Left lung (tissue), 10 donors: ENCODE results near the gene FCN3. TPM values are rescaled to one million over a fixed set of nuclear protein-coding genes. Genes with fewer than 3 reads are reported as not detected.

Source experiments
- ATAC-seq: fragments of 200-7000 bp; cut with Tn5 transposase; one replicate; pipeline ENCODE4 v1.9.1; 2020; ENCODE audit warnings: moderate library complexity
- DNase-seq, 4 donors: peaks; one replicate each; pipeline ENCODE4 v3.0.0-alpha.2; 2013 to 2020
- H3K27ac ChIP-seq, 2 donors: fragments of 200-600 bp; sonication (generic) in 1 of 2; one replicate each; pipeline versions ENCODE4 v1.5.0 to v1.8.0; 2020 to 2021
- H3K27me3 ChIP-seq, 2 donors: fragments of 200-600 bp; sonication (generic) in 1 of 2; one replicate each; pipeline versions ENCODE4 v1.5.0 to v1.8.0; 2020 to 2021
- H3K36me3 ChIP-seq, 2 donors: fragments of 200-600 bp; sonication (generic) in 1 of 2; one replicate each; pipeline versions ENCODE4 v1.5.0 to v1.8.0; 2020 to 2021
- H3K4me1 ChIP-seq, 2 donors: fragments of 200-600 bp; one replicate each; pipeline ENCODE4 v1.8.0; 2021
- H3K4me3 ChIP-seq, 2 donors: fragments of 200-600 bp; sonication (generic) in 1 of 2; one replicate each; pipeline versions ENCODE4 v1.5.0 to v1.8.0; 2020 to 2021; ENCODE audit warnings: mild to moderate bottlenecking in 1 of 2
- H3K9me3 ChIP-seq, 2 donors: fragments of 200-600 bp; sonication (generic) in 1 of 2; one replicate each; pipeline versions ENCODE4 v1.5.0 to v1.8.0; 2020 to 2021
- CTCF ChIP-seq, 2 donors: fragments of 200-600 bp; sonication (generic) in 1 of 2; IDR thresholded peaks; one replicate each; pipeline versions ENCODE4 v1.5.0 to v1.8.0; 2021; ENCODE audit warnings: antibody characterized with exemption in 2 of 2
- intact Hi-C, 2 donors: fragments of 100-400 bp; cut with DNase I; formaldehyde crosslinking; loops; one replicate each; pipeline versions ENCODE4 v1.11.2 to v1.14.2; 2022
- polyA plus RNA-seq, 6 donors: library from polyadenylated mRNA; unstranded; fragments of 120-200 nt; gene quantifications; one replicate each; pipeline ENCODE4 v1.2.1, GENCODE V29; 2013; ENCODE audit not compliant: insufficient read length in 6 of 6
- total RNA-seq, 2 donors: library from RNA; stranded (reverse); fragmentation: NEBNext Ultra II Directional; extraction: Animal tissue kit (Norgen Biotek cat#: 25700); gene quantifications; one replicate each; pipeline ENCODE4 v1.2.1, GENCODE V29; 2021
- donor health status: DM: no; HTN: yes; CAD: no.
- donor health status: DM: no; HTN: no; CAD: no.

FCN3 gene
- total and polyA plus RNA-seq, 8 donors: 13.4 to 487 (median 17.9) TPM

DNA sequence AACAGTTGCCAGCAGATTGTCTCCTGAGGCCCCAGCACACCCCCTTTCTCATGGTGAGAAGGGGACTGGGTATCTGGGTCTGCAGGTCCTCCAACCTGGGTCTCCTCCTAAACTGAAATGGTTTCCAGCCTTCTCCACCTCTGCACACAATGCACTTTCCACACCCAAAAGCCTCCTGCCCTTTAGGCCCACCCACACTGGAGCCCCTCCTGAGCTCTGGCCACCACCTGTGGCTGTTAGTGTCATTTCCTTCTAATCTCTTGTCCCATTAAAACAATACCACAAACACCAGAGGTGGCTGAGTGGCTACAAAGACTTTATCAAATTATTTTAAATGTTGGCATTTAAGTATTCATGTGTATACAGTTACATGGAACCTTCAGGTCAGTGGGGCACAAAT, 29.3 kb upstream of the FCN3 start:
- intact Hi-C loops: loop anchor here in 1 of 2 donors (5.0 to 10.0 kb wide), 2 partner anchors 203 to 261 kb away; no protein-coding TSS in a partner anchor
- TF ChIP-seq CTCF (IDR thresholded peaks at IDR 0.05): no peak
- Histone ChIP-seq H3K4me1 (peaks cover 26 to 53% of the 10 kb centered on the region in 2 donors), H3K36me3 (peaks cover 0 to 45% of the 10 kb centered on the region in 2 donors), H3K27ac (peak overlapping the region; percentile 59 to 60), H3K4me3 (no peak overlapping the region), H3K9me3 (no peaks in the 10 kb centered on the region), H3K27me3 (no peaks in the 10 kb centered on the region)
- ATAC-seq: no peak
- no peak for DNase-seq

DNA sequence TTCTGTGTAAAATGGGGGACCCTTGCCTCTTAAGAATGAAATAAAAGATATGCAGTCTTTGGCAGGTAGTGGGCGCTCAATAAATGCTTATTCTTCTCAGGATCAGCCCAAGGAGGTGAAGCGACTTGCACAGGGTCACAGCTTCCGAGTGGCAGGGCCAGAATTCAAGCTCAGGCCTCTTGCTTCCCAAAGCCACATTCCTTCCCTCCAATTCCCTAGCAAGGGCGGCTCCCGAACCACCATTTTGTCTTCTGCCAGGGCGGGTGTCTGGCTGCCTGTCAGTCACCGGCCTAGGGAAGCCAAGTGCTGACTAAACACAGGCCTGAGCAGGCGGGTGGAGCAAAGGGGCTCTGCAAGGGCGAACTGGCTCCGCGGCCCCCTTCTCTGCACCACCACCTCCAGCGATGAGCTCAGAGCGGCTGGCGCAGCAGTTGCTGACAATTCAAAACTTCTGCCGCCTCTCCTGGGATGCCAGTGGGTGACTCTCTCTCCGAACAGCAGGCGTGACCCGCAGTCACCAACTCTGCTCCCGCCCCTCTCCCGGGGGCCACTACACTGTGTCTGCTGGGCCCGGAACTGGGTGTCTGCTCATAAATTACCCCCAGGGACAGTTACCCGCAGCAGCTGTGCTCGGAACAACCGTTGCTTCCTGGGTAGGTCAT, 28.6 kb upstream of the FCN3 start:
- ATAC-seq (peak; percentile 40), DNase-seq (peak in 2 of 4 donors; percentile 62 to 79)
- no peak for TF ChIP-seq CTCF (IDR thresholded peaks at IDR 0.05)
- no peak overlapping the region for H3K4me3 ChIP-seq
- peaks cover 26 to 56% of the 10 kb centered on the region in 2 donors for H3K4me1 ChIP-seq
- H3K27me3 ChIP-seq: no peaks in the 10 kb centered on the region
- peak overlapping the region; percentile 59 to 60 for H3K27ac ChIP-seq
- H3K9me3 ChIP-seq: no peaks in the 10 kb centered on the region
- intact Hi-C loops: loop anchor here in 1 of 2 donors (5.0 to 10.0 kb wide), 2 partner anchors 204 to 262 kb away; no protein-coding TSS in a partner anchor
- peaks cover 0 to 38% of the 10 kb centered on the region in 2 donors for H3K36me3 ChIP-seq

- intact Hi-C loops: loop anchor here in 1 of 2 donors (5.0 to 10.0 kb wide), 2 partner anchors 205 to 262 kb away; no protein-coding TSS in a partner anchor
- no peaks in the 10 kb centered on the region for H3K9me3 ChIP-seq
- DNase-seq (peak in 3 of 4 donors; percentile 69 to 88 (median 86)), ATAC-seq (peak; percentile 83)
- peak overlapping the region; percentile 59 to 60 for H3K27ac ChIP-seq
- peak; percentile 34 to 52 for TF ChIP-seq CTCF (IDR thresholded peaks at IDR 0.05)
- no peaks in the 10 kb centered on the region for H3K27me3 ChIP-seq
- H3K4me1 ChIP-seq: peaks cover 26 to 56% of the 10 kb centered on the region in 2 donors
- H3K4me3 ChIP-seq: no peak overlapping the region
- H3K36me3 ChIP-seq: peaks cover 0 to 29% of the 10 kb centered on the region in 2 donors
Measured at GRCh38 chr1:27402349-27402754, 27.7 kb upstream of the FCN3 start.

DNA sequence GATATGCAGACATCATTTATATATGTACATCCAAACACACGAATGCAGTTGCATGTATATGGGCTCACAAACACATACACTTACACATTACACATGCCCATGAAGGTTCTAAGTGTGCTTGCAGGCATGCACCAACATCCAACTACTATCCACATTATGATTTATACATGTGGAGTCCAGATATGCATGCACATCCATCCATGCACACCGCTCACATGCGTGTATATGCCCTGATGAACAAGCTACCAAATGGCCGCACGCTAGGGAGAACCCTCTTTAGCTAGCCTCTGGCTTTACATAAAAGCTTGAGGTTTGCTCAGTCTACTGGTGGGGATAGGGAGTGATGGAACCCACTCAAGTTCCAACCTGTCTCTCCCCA, 26.3 kb upstream of the FCN3 start:
- intact Hi-C loops: loop anchor here in 1 of 2 donors (5.0 to 10.0 kb wide), 2 partner anchors 206 to 264 kb away; no protein-coding TSS in a partner anchor
- ATAC-seq: no peak
- H3K9me3 ChIP-seq: no peaks in the 10 kb centered on the region
- no peak for DNase-seq
- no peak overlapping the region for H3K27ac ChIP-seq
- no peak overlapping the region for H3K4me3 ChIP-seq
- H3K4me1 ChIP-seq: peaks cover 26 to 56% of the 10 kb centered on the region in 2 donors
- peaks cover 0 to 15% of the 10 kb centered on the region in 2 donors for H3K36me3 ChIP-seq
- H3K27me3 ChIP-seq: no peaks in the 10 kb centered on the region
- no peak for TF ChIP-seq CTCF (IDR thresholded peaks at IDR 0.05)
